Kidney glomerular epithelial cell (primary cell): ENCODE measurements around the gene MRPL11.
A peak's percentile ranks its signal among the peaks of the same experiment; 100 is the strongest.
"Not testable (repeated sequence)": the region's sequence is repeated elsewhere in the genome, so short reads cannot be mapped to it uniquely, and the experiment has no call there.

Experiments
- DNase-seq: peaks from one replicate; lab custom pipeline; 2025; lab: John Stamatoyannopoulos, UW

Gene MRPL11

DNA sequence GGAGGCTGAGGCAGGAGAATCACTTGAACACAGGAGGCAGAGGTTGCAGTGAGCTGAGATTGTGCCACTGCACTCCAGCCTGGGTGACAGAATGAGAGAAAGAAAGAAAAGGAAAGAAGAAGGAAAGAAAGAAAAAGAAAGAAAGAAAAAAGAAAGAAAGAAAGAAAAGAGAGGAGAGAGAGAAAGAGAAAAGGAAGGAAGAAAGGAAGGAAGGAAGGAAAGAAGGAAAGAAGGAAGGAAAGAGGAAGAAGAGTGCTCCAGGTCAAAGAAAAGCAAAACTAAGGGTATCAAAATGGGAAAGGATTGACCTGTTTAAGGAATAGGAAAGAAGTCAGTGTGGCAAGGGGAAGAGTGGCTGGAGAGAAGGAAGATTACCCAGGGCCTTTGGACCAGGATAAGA lies 7.4 kb downstream of the MRPL11 start:
- not testable (repeated sequence) for DNase-seq

DNA sequence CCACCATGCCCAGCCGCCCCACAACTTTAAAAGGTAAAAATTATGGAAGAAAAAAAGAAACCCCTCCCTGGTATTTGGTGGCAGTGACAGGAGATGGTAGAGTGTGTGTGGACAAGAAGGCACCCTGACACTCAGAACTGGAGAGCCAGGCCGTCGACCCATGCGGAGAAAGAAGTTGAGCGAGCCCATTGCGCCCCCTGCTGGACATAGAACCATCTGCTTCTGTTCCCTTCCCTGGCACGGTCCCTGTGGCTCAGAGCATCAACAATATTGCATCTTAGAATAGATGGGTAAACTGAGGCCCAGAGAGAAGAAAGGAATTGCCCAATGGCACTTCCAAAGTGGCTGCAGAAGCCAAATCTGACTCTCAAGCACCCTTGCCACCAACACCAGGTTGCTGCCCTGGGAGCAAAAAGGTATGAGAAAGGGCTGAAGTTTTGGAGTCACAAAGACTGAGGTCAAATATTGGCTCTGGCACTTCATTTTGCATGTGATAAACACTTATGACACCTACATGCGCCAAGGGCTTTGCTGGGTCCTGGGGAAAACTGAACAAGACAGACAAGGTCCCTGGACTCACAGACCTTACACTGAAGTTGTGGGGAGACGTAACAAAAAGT lies 8.6 kb downstream of the MRPL11 start:
- DNase-seq: peak; percentile 58

DNA sequence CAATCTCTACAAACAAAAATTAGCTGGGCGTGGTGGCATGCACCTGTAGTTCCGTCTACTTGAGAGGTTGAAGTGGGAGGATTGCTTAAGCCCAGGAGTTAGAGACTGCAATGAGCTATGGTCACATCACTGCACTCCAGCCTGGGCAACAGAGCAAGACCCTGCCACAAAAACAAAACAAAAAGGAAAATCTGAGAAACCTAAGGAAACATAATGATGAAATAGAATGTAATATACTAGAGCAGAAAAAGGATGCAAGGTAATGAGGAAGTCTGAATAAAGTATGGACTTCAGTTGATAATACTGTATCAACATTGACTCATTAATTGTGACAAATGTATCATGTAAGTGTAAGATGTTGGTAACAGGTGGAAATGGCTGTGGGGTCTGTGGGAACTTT lies 9.7 kb downstream of the MRPL11 start:
- DNase-seq: no peak

DNA sequence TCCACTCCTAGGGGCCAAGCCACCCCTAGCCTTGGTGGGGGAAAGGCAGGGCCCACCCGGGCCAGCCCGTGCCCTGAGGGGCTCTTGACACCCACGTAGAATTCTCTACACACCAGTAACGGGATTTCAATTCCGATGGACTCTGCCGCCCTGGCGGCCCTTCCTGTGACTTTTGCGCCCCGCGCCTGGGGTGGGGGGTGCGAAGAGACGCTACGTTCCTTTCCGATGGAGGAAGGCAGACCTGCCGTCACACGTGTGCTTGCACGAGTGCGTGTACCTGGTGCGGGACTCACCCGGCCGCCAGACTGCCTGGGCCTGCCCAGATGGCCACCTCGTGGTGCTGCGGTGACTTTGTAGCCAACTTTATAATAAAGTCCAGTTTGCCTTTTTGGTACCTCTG lies 12.3 kb downstream of the MRPL11 start:
- DNase-seq: no peak

DNA sequence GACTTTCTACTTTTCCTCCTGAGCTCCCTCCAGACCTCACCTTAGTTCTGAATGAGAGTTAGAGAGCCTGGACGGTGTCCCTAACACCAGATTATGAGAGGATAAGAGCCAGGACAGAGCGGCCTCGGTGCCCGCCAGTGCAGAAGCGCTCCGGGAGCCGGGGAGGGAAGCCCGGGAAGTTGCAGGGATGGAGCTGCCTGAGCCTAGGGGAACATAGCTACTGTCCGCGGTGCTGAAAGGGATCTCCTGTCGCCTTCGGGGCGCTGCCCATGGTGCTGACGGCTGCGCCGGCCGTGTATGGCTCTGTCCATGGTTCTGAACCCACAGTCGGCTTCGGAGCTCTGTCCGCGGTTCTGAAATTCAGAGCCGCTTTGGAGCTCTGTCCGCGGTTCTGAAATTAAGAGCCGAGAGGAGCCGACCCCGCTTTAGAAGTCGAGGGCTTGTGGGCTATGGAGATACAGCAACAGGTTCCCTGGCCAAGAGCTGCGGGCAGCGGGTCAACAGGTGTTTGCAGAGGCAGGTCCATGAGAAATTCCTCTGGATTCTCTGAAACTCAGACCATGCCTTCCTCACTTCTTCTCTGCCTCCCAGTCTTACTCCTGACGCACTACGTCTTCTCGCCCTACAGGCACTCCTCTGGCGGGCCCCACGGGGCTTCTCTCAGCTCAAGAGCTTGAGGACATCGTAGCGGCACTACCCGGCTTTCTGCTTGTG lies 17.0 kb downstream of the MRPL11 start:
- DNase-seq: peak; percentile 68

DNA sequence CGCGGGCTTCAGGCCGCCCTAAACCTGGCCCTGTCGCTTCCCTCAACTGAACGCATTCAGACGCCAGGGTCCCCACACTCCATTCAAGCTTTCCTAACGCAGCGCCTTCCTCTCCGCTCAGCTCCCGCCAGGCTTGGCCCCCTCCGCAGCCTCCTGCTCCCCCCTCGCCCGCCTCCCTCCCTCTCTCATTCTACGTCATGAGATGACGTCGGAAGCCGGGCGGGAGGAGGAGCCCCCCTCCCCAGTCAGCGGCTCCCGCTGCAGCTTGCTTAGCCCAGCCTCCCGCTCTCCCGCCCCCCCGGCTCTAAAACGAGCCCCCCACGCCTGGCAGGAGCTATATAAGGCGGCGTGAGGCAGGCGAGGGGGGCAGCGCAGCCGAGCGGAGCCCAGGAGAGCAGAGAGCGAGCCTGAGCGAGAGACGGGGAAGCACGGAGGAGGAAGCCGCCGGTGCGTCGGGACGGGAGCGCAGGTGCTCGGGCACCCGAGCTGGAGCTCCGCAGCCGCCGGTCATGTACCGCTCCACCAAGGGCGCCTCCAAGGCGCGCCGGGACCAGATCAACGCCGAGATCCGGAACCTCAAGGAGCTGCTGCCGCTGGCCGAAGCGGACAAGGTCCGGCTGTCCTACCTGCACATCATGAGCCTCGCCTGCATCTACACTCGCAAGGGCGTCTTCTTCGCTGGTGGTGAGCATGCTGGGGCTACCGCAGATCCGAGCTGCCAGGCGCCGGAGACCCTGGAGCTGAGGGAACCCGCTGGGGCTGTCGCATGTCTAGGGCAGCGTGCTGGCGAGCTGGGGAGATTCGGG lies 17.8 kb downstream of the MRPL11 start, which contains the start of gene NPAS4:
Gene NPAS4 (plus strand): TSS at position 365 of the 806 bp plus-strand sequence. CDS start 145 bp downstream, at position 510.
- DNase-seq: no peak

- no peak for DNase-seq
Measured at GRCh38 chr11:66419825-66420224, 18.8 kb downstream of the MRPL11 start.

GRCh38 chr11:66418986-66419308 lies 19.7 kb downstream of the MRPL11 start:
- DNase-seq: no peak

GRCh38 chr11:66418168-66418985 lies 20.3 kb downstream of the MRPL11 start:
- peak; percentile 86 for DNase-seq

DNA sequence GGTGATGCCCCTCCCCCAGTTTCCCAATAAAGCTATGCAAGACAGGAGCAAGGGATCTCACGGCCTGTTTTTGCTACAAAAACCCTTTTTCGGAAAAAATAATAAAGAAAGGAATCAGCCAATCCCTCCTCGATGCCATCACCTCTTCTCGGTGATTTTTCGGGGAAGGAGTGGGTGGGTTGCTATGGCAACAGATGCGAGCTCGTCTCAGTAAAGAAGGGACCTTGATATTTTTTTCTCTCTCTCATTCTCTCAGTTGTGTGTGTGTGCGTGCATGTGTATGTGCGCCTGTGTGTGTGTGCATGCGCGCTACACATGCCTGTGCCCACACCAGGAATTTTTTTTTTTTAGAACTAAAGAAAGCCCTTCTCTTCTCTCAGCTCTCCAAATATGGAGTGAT lies 21.6 kb downstream of the MRPL11 start:
- DNase-seq: no peak

DNA sequence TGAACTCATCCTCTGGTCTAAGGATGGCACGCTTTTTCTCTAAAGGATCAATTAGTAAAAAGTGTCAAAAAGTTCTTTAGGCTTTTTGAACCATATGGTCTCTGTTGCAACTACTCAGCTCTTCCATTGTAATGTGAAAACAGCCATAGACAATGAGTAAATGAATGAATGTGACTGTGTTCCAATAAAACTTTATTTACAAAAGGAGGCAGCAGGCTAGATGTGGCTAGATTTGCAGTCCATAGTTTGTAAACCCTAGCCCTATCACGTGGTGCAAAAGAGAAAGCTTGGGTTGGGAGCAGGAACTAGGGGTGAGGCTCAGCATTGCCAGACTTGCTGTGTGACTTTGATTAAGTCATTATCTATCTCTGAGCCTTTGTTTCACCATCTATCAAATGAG lies 23.2 kb downstream of the MRPL11 start:
- no peak for DNase-seq

DNA sequence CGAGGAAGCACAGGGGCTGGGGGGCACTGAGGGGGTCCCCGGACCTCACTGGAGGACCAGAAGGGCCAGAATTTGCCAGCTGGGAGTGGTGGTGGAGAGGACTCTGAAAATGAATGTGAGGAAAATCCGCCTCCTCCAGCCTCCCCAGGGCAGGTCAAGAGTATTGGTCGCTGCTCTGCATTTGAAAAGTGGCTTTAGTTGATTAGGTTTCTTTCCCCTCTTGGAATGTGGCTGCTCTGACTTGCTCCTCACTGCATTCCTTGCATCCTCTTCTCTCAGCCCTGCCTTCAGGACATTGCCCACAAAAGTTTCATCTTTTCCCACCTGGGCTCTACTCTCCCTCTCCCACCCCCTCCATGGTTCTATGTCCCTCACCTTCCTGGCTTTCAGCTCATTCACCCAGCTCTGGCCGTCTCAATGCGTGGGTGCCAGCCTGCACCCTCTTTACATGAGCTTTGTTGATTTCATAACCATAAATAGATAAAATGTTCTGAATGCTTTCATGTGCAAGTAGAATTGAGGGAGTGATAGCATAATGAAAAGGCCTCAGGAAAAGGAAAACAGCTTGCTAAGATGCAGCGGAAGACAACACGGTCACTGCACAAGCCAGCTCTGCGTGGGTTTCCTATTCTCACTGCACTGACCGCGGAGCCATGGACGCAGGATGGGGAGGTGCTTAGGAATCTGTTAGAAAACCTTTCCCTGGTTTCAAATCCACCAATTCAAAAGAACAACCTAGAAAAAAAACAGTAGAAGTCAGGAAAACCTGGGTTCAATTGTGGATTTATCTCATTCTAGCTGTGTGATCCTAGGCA lies 24.3 kb downstream of the MRPL11 start:
- DNase-seq: no peak

DNA sequence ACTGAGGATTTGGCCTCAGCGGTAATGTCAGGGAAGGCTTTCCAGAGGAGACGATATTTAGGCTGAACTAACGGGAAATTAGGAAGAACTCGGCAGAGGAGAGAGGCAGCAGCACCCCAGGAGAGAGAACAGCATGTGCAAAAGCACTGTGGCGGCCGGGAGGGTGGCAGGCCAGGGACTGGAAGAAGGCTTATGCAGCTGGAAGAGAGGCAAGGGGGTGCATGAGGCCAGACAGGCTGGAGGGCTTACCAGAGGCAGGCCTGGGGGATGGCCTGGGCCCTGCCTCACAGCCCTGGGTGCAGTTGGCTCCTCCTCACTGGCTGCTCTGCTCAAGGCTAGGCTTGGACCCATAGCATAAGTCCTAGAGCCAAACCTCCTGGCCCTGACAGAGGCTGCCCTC lies 25.5 kb downstream of the MRPL11 start:
- no peak for DNase-seq

DNA sequence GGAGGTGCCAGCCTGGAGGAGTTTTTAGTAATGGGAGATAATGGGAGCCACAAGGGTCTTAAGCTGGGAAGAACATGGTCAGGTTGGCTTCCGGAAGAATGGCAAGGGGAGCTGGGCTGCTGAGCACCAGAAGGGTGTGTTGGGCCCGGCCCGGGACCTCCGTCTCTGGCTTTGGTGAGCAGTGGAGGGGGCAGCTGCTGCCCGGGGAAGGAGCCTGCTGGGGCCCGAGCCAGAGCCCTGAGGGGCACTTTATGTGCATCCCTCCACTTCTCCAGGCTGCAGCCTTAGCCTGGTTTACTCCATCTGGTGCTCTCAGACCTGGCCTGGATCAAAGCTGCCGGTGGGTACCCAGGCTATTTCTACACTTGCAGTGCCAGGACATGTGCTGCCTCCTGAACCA lies 26.5 kb downstream of the MRPL11 start:
- DNase-seq: no peak

DNA sequence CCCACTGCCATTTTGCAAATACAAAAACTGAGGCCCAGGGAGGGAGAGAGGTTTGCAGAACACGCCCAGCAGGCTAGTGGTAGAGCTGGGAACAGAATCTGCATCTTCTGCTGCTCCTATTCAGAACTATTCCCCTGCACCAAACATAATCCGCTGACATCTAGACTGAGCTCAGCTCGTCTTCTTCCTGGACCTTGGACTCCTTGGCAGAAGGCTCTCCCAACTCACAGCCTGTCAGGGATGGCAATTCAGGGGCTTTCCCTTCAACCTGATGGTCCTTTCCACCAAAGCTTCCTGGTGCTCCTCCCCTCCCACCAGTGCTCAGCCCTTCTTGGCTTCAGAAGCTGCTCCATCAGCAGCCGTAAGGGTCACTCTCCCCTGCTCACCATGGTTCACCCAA lies 27.3 kb downstream of the MRPL11 start:
- no peak for DNase-seq

- no peak for DNase-seq
Measured at GRCh38 chr11:66410191-66410590, 28.5 kb downstream of the MRPL11 start.

DNA sequence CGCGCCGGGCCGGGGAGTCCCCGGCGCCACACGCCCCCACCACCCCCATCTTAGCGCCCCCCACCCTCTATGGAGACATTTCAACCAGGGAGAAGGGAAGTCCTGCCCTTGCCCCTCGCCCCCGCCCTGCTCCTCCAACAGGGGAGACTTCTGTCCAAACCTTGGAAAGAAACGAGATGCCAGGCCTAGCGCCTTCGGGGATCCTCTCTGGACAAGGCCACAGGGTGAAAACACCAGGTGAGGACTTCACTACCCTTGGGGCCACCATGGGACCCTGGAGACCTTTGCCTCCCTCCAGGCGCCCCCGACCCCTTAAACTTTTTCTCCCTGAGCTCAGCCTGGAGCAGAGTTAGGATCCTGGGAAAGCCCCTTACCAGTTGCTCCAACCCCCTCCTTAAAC lies 29.4 kb downstream of the MRPL11 start:
- DNase-seq: no peak

DNA sequence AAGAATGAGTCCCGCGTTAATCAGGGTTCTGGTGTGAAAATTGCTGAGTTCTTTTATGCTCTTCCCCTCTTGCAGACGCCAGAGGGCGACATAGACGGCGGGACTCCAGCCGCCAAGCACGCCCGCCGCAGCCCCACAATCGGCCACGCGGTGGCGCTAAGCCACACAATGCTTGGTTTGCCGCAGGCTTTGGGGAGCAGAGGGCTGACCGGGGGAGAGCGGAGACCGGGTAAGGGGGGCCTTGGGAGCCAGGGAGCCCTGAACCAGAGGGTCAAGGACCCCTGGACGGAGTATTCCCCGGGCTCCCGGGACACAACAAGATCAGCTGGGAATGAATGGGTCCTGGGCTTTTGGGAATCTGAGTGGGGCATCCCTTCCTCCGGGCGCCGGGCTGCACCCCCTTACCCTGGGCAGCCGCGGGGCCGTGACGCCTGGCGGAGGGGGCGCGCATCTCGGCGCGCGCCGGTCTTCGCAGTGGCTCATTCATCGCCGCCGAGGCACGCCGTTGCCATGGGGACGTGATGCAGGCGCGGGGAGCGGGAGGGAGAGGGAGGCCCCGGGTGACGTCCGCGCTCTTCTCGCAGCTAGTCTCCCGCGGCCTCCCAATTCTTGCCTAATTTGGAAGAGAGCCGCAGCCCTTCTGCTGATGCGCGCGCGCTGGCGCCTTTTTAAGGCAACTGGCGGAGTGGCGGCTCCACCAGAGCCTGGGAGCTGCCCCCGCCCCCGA lies 30.0 kb downstream of the MRPL11 start:
- DNase-seq: peak; percentile 74

DNA sequence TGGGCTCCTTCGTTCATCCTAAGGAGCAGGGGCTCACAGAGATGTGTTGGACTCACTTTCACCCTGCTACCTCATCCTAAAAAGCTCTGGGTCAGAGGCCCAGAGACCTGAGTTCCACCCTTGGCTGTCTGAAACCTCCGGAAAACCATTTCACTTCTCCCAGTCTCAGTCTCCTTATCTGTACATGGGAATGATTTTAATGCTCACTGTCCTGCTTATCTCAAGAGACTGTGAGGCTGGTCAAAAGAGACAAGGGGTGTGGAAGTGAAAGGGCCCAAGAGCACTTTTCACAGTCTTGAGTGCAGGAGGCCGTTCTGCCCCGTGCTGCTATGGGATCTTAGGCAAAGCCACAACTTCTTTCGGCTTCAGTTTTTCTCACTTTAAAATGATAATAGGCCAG lies 31.0 kb downstream of the MRPL11 start:
- DNase-seq: no peak

DNA sequence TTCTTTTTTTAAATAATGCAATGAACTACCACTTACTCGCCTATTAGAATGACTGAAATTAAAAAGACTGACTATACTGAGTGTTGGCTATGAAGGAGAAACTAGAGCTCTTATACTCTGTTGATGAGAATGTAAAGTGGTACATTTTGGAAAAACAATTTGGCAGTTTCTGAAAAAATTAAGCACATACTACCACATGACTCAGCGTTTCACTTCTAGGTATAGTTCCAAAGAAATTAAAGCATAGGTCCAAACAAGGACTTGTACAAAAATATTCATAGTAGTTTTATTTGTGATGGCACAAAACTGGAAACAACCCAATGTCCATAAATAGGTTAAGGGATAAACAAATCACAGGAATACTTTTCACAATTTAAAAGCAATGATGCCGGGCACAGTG lies 44.7 kb downstream of the MRPL11 start:
- no peak for DNase-seq

- no peak for DNase-seq
Measured at GRCh38 chr11:66391322-66391721, 47.3 kb downstream of the MRPL11 start.
